T-helper 9 cell (primary cell): Measurements from ENCODE around the gene PAIP2.
A peak's percentile ranks its signal among the peaks of the same experiment; 100 is the strongest.
"Not testable (repeated sequence)": the region's sequence is repeated elsewhere in the genome, so short reads cannot be mapped to it uniquely, and the experiment has no call there.

ENCODE experiments used
- DNase-seq: peaks from one replicate; pipeline ENCODE4 v3.0.0-alpha.2; 2020

Gene PAIP2

DNA sequence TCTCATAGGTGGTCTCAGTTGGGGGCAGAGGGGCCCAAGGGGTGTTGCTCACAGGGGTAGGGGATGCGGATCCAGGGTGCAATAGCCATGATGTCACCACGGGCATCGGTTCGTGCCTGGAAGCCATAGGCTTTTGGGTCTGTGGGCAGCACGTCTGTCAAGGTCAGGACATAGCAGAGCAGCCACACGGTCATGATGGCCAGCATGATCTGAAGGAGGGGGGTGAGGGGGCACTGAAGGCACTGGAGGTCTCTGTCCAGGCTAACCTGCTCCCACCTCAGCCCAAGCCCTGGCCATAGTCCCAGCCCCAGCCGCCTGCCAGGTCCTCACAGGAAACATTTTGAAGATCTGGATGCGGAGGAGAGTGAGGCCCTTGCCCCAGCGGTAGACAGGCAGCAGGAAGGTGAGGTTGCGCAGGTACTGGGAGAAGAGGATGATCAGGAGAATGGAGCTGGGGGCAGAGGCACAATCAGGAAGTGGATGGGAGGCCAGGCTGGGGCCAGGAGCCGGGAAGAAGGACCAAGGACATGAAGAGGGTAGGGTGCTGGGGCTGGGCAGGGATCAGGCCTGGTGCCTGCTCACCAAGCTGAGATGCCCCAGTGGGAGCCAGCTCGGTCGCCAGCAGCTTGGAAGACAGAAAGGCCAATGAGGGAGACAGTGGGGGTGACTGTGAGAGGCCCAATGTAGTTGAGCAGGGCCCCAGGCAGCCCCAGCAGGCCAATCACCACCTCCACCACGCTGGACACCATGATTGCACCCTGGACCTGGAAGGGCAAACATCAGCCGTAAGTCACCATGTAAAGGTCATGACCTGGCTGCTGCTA is 38.2 kb downstream of the PAIP2 start:
- DNase-seq, result no peak

DNA sequence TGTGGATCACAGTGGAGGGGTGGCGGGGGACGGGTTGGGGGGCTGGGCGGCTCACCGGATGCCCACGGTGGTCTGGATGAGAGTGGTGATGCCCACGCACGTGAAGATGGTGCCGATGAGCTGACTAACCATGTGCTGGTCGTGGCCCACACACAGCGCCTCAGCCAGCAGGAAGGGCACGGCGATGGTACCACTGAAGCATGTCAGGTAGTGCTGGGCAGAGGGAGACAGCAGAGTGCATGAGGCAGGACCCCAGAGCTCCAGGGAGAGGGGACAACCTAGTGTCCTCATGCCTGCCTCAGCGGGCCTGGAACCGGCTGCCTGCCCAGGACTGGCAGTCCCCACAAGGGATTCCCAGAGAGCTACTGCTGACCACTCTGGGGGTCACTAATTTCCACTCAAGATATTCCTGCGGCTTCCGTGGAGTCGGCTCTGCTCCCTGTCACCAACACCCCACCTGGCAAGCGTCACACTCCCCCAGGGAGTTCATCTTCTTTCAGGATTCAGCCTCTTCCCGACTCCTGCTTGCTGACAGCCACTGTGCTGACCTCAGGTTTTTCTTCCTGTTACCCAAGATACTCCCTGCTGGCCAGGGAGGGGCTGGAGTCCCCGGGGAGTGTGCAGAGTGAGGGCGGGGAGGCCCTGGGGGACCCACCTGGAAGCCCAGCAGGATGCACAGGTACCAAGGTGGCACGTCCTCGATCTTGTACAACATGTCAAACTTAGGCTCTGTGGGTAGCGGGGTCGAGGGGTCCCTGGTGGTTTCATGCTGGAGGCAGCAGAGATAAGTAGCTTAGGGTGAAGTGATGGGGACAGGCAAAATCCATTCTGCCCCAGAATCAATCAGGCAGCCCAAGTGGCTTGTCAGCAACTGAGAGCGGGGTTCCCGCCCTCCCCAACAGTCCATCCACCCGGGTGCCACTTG is 40.4 kb downstream of the PAIP2 start:
- no peak for DNase-seq

DNA sequence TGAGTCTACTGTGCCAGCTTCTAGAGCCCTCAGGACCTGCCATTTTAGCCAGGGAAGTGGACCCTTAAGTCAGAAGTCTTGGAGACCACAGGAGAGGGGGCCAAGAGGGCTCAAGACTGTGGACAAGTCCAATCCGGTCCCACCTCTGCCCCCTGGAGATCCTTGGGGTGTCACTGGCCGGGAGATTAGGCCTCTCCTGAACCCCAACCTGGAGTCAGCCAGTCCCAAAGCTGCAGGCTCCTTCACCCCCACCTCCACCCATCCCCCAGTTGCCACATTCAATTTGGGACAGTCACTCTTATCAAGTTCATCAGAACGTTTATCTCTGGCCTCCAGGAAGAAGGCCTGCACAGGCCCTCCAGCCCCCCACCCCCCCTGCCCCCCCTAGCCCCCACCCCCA is 41.2 kb downstream of the PAIP2 start:
- DNase-seq, result no peak

DNA sequence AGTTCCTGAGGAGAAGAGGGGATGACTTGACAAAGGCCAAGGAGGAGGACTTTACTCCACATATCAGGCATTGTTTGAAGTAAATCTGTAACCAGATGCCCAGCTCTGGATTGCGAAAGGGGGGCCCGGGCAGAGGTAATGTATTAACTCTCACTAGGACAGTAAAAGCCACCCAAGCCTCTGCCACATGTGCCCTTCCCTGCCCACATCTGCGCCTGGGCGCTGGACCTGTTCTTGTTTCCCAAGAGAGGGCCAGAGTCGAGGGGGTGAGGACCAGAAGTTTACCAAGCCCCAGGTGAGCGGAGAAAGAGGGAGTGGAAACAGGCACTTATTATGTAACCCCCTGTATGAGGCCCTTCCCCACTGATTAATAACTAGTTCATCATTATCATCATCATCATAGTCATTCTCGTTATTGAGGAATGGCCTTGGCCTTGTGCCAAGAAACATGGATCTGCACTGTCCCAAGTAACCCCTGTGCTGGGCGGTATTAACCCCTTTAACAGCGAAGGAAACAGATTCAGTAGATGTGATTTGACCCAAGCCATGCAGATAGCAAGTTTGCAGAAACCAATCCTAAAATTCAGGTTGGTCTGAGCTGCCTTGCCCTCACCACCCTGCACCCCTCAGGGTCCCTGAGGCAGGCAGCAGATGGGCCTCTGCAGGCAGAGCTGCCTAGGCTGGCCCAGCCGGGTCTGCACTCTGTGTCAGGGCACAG is 41.8 kb downstream of the PAIP2 start, which contains the start of gene SLC23A1:
SLC23A1 (minus strand) TSS at position 23 of the 718 bp plus-strand sequence. CDS start 44 bp downstream, outside the sequence.
- no peak for DNase-seq

DNA sequence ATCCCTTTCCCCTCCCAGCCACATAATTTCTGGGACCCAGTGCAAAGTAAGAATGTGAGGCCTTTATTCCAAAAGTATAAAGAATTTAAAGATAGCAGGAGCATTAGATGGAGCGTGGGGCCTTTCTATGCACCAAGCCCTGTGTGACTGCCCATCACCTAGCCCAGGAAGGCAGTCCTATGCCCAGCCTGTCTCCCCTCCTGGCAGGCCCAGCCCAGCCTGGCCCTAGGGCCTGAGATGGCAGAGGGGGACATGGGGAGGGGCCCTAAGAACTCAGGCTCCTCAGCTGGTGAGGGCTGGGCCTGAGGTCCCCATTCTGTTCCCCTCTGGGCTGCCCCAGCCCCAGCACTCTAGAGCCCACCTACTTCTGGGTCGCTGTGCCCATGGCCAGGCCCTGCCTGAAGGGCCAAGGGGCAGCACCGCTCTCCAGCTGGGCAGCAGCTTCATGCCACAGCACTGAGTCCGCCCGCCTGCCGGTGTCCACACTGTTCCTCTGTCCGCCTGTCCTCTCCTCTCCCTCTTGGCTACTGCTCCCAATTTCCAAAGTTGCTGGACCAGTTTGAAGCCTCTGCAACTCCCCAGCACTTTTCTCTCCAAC is 42.4 kb downstream of the PAIP2 start:
- no peak for DNase-seq

DNA sequence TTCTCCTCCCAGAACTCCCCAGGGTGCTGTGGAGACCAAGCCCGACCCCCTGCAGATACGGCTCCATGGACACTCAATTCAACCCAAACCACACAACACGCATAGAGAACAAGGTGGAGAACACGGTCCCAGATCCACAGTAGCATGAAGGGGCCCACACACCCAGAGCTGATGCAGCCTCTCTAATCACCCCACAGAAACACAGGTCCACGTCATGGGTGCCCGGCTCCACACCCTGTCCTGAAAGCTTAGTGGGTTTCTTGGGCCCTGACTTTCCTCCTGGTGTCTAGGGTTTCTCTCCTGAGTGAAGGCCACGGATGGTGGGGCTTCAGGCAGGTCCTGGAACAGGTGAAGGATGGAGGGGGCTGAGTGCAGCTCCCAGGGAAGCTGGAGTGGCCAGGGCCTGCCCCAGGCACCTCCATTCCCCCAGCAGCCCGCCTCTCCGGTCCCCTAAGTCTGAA is 43.0 kb downstream of the PAIP2 start:
- no peak for DNase-seq

DNA sequence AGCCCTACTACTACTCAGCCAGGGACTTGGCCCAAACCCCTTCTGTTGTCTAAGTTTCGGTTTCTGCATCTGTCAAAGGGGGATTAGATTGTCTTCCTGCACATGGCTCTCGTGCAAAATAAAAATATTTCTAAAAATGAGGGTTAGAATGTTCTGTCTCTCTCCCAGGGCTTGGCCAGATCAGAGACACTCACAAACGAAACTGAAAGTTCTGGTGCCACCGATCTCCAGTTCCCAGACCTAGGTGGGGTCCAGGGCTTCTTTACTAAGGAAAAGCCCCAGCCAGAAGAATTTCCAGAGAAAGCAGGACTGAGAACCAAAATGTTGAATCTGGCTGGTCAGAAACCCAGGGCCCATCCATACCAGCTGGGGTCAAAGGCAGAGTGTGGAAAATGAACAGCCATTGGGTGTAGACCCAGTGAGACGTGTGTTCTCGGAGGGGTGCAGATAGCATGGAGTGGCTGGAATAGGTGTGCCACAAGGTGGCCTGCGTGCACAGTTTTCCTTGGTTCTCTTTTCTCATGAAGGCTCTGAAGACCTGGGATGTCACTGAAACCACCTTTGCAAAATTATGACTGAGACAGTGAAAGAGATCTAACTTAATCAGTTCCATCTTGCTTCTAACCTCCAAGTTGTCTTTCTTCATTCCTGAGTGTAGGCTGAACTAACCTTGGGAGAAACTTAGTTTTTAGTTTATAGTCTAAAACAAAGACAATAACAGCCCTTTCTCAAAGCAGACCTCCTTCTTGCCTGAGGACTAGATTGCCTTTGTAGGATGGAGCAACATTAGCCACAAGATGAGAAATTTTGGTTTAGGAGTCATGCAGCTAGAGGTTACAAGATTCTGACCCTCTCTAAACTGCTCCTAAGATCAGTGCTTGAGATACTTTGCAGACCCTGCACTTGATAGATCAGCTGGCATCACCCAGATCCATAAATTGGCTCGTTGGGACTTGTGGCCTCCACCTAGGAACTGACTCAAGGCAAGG is 43.7 kb downstream of the PAIP2 start:
- DNase-seq, result no peak

DNA sequence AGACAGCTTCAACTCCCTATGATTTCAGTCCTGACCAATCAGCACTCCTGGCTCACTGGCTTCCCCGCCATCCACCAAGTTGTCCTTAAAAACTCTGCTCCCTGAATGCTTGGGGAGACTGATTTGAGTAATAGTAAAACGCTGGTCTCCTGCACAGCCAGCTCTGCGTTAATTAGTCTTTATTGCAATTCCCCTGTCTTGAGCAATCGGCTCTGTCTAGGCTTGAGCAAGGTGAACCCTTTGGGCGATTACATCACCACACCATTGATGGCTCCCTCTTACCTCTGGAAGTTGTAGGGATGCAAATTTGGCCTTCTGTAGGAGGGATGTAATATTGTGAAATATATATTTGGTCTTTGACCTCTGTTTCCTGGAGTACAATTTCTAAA is 44.4 kb downstream of the PAIP2 start:
- no peak for DNase-seq

DNA sequence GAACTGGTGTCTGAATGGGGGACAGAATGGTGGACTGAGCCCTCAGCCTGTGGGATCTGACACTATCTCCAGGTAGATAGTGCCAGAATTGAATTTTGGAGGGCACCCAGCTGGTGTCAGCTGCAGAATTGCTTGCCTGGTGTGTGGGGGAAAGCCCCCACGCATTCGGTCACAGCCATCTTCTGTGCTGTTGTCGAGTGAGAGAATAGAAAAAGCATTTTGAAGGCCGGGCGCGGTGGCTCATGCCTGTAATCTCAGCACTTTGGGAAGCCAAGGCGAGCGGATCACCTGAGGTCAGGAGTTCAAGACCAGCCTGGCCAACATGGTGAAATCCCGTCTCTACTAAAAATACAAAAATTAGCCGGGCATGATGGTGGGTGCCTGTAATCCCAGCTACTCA is 45.3 kb downstream of the PAIP2 start:
- DNase-seq, result not testable (repeated sequence)

DNA sequence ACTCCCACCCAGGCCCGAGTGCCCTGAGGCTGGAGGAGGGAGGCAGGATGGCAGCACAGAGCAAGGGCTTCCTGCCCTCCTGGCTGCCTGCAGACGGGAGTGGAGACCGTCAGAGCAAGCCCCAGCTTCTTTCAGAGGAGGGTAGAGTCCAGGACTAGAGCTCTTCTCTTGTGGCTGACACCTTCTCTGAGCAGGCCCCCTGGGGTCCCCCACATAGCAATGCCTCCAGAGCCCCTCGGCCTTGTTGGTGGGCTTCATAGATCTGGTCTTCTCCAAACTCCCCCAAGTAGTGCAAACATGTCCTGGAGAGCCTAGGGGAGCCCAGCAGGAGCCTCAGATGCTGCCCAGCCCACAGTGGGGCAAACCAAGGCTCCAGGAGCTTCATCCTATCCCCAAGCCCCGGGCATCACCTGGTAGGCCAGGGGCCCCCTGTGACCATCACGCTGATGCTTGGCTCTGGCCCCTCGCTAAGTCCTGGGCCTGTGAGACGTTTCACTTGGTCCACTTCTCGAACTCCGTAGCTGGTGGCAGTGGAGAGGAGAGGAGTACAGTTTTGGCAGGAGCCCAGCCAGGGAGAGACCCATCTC is 46.0 kb downstream of the PAIP2 start:
- DNase-seq, result no peak

DNA sequence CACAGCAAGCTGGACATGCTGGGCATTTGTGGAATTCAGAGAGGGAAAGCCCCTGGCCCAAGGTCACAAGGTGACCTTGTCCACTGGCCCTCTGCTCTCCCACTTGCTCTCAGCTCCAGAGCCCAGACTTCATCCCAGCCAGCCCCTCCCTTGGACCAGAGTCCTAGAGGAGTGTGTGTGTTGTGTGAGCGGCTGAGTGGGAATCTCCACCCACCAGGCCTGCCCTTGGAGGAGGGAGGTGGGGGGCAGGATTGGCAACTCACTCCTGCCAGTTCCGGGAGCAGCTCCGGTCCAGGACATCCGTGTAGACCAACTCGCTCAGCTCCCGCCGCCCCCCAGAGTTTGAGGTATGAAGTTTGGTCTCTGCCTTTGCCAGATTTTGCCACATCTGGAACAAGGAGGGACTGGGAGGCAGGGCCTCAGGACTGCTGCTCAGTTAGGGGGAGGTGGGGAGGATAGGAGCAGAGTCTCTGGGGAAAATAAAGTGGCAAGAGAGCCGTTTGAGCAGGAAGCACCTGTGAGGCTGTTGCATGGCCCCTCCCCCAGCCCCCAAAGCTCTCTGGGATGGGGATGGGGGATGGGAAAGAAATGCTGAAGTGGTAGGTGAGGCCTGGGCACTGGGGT is 46.7 kb downstream of the PAIP2 start:
- DNase-seq, result no peak

DNA sequence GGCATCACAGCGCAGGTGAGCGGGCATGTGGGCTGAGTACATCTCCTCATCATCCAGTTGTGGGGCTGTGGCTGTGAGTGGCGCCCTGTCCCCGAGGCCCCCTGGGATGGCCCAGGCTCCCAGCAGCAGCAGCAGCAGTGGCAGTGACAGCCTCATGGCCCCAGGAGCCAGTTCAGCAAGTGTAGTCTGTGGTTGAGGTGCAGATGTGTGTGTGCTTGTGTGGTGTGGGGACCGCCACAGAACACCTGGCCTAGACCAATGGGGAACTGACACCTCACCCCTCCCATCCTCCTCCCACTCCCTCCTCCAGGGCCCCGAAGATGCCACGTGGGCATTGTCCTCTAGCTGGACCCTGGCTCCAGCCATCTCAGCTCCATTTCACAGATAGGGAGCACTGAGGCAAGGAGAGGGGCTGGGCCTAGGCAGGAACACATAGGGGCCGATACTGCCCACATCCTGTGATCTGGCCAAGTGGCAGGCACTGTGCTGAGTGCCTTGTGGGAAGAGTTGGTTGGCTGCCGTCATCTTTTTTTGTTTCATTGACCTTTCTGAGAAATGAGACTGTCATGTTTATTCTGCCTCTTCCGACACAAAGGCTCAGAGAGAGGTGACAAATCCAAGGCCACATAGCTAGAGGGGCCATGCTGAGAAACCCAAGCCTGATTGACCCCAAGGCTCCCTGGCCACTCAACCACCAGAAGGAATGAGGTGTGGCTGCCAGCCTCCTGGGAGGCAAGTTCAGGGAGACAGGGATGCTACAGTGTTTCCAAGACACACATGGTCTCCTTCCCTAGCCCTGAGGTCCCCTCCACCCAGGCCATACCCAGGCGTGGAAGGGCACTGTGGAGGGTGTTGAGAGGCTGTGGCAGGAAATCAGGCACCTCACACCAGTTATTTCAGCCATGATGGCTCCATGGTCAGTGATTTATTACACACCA is 48.3 kb downstream of the PAIP2 start, which contains the start of gene MZB1:
MZB1 (minus strand) TSS at position 213 of the 938 bp plus-strand sequence; CDS start at position 156, 57 bp downstream.
- peak; percentile 34 for DNase-seq

DNA sequence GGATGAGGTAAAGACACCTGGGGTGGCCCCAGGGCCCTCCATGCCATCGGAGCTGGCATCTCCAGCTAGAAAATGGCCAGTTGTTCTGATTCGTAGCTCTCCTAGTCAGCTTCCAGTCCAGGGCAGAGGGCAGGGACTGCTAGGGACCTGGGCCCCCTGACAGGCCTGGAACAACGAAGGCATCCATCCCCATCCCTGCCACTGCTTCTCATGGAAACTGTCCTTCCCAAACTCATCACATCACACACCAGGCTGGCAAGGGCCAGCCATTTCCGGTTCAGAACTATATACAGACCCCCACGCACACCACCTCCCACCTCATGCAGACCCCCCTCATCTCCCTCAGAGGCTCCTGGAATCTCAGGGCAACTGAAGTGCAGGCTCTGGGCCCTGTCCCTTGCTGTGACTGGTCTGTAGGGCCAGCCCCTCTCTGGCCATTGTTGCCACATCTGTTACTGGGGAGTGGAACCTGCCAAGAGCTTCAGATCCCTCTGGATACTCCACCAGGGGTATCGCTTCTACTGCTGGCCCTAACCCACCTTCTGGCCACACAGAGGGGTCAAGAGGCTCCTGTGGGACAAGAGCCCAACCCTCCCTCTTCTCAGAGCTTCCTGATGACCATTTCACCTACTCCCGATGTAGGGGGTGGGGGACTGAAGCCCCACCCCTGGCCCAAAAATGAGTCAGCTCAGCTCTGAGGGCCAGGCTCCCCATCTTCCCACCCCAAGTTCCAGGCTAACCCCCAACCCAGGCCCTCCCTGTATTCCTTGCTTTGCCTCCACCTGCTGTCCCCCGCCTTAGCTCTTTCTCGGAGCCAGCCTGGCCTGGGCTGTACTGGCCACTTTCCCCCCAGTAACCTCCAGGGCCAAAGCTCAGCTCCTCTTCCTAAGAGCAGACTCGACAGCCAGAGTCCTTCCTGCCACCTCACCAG is 49.2 kb downstream of the PAIP2 start:
- no peak for DNase-seq

DNA sequence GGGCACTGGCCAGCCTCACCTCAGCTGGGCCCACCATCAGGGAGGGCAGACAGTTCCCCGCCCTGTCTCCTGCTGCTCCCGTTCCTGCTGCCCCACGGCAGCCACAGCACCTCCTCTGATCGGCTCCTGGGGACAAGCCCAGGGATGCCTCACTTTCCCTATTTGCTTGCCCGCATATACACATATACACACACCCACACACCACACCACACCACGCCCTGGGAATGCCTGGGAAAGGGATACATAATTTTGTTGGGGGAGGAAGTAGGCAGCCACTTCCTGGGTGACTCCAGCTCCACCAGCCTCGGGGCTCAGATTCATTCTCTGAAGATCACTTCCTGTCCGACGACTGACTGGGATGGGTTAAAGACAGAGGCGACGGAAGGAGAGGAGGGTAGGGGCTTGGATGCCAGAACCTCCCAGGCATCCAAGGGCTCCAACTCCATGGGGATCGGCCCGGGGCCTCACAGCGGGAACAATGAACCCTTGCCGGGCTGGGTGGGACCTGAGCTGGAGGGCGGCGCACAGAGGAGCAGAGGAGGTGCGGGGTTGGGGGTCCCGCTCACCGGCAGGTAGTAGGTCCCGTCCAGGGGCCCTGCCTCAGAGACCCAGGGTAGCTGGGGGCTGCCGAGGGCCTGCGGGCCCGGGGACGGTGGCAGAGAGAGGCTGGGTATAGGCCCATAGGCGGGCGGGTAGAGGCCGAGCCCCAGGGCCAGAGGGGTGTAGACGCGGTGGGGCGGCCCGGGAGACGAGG is 50.1 kb downstream of the PAIP2 start:
- no peak for DNase-seq

DNA sequence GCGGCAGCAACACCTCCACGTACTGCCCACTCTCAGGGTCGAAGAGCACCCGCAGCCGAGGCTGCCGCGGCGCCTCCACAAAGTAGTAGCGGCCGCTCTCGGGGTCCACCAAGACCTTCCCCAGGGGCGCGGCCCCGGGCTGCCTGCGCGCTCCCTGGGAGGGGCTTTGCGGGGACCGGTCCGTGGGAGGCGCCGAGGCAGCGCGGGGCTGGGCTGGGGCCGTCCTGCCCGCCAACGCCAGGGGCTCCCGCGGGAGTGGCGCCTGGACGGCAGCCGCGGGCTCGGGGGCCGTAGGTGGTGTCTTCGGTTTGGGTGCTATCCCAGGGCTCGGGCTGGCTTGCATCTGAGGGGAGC is 50.6 kb downstream of the PAIP2 start:
- DNase-seq, result no peak

DNA sequence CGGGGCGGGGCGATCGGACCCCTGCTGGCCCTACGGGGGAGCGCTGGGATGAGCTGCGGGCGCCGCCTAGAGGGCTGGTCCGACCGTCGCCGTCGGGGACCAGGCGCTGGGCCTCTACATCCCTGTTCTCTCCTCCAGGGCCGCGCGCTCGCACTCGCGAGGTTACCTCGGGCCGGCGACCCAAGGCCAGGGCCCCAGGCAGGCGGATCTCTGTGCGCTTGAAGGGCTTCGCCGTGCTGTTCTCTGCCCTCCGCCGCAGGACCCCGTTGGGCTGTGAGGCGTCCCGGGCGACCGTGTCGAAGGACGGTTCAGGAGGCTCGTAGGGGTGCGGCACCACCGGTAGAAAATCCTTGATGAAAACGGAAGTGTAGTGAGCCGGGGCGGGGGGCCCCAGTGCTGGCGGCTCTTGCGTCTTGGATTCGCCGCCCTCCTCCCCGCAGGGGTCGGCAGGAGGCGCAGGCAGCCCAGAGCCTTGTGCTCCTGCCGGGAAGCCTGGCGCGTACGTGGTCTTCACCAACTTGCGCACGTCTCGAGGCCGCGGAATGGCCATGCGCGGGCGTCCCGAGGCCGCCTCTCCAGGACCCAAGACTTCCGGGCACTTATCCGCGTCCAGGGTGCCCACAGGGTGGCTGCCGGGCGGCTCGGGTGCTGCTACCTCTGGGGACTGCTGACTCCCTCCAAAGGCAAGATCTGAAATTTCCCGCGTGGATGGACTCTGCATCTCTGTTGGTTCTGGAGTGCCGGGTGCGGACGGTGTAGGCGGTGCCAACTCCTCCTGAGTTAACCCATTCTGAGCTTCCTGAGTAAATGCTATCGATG is 51.2 kb downstream of the PAIP2 start:
- DNase-seq, result peak; percentile 70
